B cell (primary cell): ENCODE measurements around the gene BTG3. TPM values are rescaled to one million over a fixed set of nuclear protein-coding genes. Genes with fewer than 3 reads are reported as not detected.

Source experiments
- ATAC-seq: fragments of 200-7000 bp; cut with Tn5 transposase; one replicate; pipeline ENCODE4 v1.10.0; 2021; ENCODE audit warnings: low read depth, mild to moderate bottlenecking, moderate number of reproducible peaks, moderate library complexity
- CTCF ChIA-PET: fragments of 350-600 bp; sonication (Branson Sonifier 250); formaldehyde crosslinking; loops from one replicate; lab custom pipeline; 2021; ENCODE audit warnings: antibody characterized with exemption, inconsistent platforms; lab: Charles Lee
- POLR2A ChIA-PET: fragments of 350-600 bp; sonication (Branson Sonifier 250); formaldehyde crosslinking; loops from one replicate; lab custom pipeline; 2021; ENCODE audit warnings: antibody characterized with exemption; lab: Charles Lee
- DNase-seq: peaks from one replicate; pipeline ENCODE4 v3.0.0; 2013
- H2AFZ ChIP-seq: 2 replicates; pipeline ENCODE4 v1.6.1; 2012; ENCODE audit warnings: mild to moderate bottlenecking, low read depth, low read length; ENCODE audit not compliant: insufficient read depth, poor library complexity, severe bottlenecking
- H3K27ac ChIP-seq, 2 donors: 1 replicate in 1 of 2; 2 replicates in 1 of 2; pipeline ENCODE4 v1.5.1; 2012 to 2013; ENCODE audit warnings: low read length in 2 of 2, mild to moderate bottlenecking in 2 of 2, moderate library complexity in 1 of 2
- H3K27me3 ChIP-seq, 4 experiments: fragments of 200-600 bp in 1 of 4; sonication (generic) in 1 of 4; replicated peaks in 1 of 4; 1 replicate in 2 of 4; 2 replicates in 2 of 4; pipeline versions ENCODE4 v1.6.1 to v1.7.0; 2013 to 2016; ENCODE audit warnings: low read length in 3 of 4, mild to moderate bottlenecking in 2 of 4, mixed read lengths in 1 of 4, moderate library complexity in 1 of 4; ENCODE audit not compliant: insufficient read depth in 4 of 4, control insufficient read depth in 3 of 4; ENCODE audit errors: control extremely low read depth in 1 of 4
- H3K36me3 ChIP-seq, 2 experiments: replicated peaks in 1 of 2; 1 replicate in 1 of 2; 2 replicates in 1 of 2; pipeline versions ENCODE4 v1.6.1 to v1.7.1; 2013; ENCODE audit warnings: low read length in 1 of 2; ENCODE audit not compliant: insufficient read depth in 2 of 2, control insufficient read depth in 1 of 2; ENCODE audit errors: control extremely low read depth in 1 of 2, extremely low read depth in 1 of 2
- H3K4me1 ChIP-seq, 2 donors: fragments of 200-600 bp in 1 of 2; sonication (generic) in 1 of 2; 1 replicate in 1 of 2; 2 replicates in 1 of 2; pipeline versions ENCODE4 v1.5.1 to v1.6.1; 2013 to 2017; ENCODE audit warnings: low read length in 2 of 2; ENCODE audit not compliant: control insufficient read depth in 2 of 2, insufficient read depth in 2 of 2
- H3K4me2 ChIP-seq: replicated peaks from 2 replicates; pipeline ENCODE3; 2012; ENCODE audit warnings: mild to moderate bottlenecking, low read depth, low read length; ENCODE audit not compliant: poor library complexity, severe bottlenecking
- H3K4me3 ChIP-seq, 5 experiments: fragments of 200-600 bp in 1 of 5; sonication (generic) in 1 of 5; 1 replicate in 3 of 5; 2 replicates in 2 of 5; pipeline versions ENCODE4 v1.5.1 to v1.7.0; 2011 to 2016; ENCODE audit warnings: low read length in 4 of 5, mild to moderate bottlenecking in 4 of 5, low read depth in 2 of 5, control low read depth in 1 of 5, moderate library complexity in 1 of 5; ENCODE audit not compliant: insufficient read depth in 1 of 5; ENCODE audit errors: control extremely low read depth in 1 of 5, extremely low read depth in 1 of 5
- H3K79me2 ChIP-seq: fragments of 200-600 bp; sonication (generic); one replicate; pipeline ENCODE4 v1.6.0; 2016; ENCODE audit warnings: low read length; ENCODE audit not compliant: control insufficient read depth, insufficient read depth
- H3K9ac ChIP-seq: fragments of 200-600 bp; sonication (generic); 2 replicates; pipeline ENCODE4 v1.6.1; 2017; ENCODE audit warnings: mild to moderate bottlenecking, low read length, moderate library complexity
- H3K9me3 ChIP-seq, 3 donors: one replicate each; pipeline versions ENCODE4 v1.6.1 to v1.7.1; 2013; ENCODE audit warnings: low read length in 2 of 3; ENCODE audit not compliant: control insufficient read depth in 2 of 3, insufficient read depth in 1 of 3; ENCODE audit errors: control extremely low read depth in 1 of 3
- H4K20me1 ChIP-seq: 2 replicates; pipeline ENCODE4 v1.6.0; 2012; ENCODE audit warnings: mild to moderate bottlenecking, low read length; ENCODE audit not compliant: insufficient read depth, control insufficient read depth, poor library complexity, severe bottlenecking
- H3K27ac Mint-ChIP-seq: one replicate; pipeline ENCODE4 v1.8.0; 2021; ENCODE audit warnings: mixed read lengths
- H3K27me3 Mint-ChIP-seq: one replicate; pipeline ENCODE4 v1.8.0; 2021; ENCODE audit warnings: mixed read lengths
- H3K4me1 Mint-ChIP-seq: one replicate; pipeline ENCODE4 v1.8.0; 2021; ENCODE audit warnings: mixed read lengths
- H3K4me3 Mint-ChIP-seq: one replicate; pipeline ENCODE4 v1.8.0; 2021; ENCODE audit warnings: mixed read lengths
- H3K9me3 Mint-ChIP-seq: one replicate; pipeline ENCODE4 v1.8.0; 2022; ENCODE audit warnings: mixed read lengths; ENCODE audit not compliant: insufficient read depth
- CTCF ChIP-seq: fragments of 200-600 bp; IDR thresholded peaks from one replicate; pipeline ENCODE4 v1.8.0; 2022; ENCODE audit warnings: antibody characterized with exemption, mild to moderate bottlenecking
- EZH2 ChIP-seq: IDR thresholded peaks from 2 replicates; pipeline ENCODE4 v1.6.1; 2012; ENCODE audit warnings: borderline replicate concordance, low read depth, mild to moderate bottlenecking, moderate library complexity, low read length; ENCODE audit not compliant: insufficient read depth, poor library complexity, severe bottlenecking
- WGBS: methylation state at CpG from one replicate; pipeline ENCODE4 v1.1.5; 2013; ENCODE audit warnings: missing lambda C conversion rate; ENCODE audit not compliant: insufficient coverage; 5-methylcytosine and 5-hydroxymethylcytosine counted together
- intact Hi-C: fragments of 100-400 bp; cut with micrococcal nuclease; formaldehyde crosslinking; loops from one replicate; pipeline ENCODE4 v1.10.0; 2022
- polyA plus RNA-seq: library from polyadenylated mRNA; depleted of rRNA; stranded (reverse); fragments of >200 nt; gene quantifications from 2 replicates; pipeline ENCODE4 v1.2.3, GENCODE V29; 2012
- total RNA-seq, 2 donors: library from RNA; stranded (reverse); fragments of 120-200 nt in 1 of 2; gene quantifications; 1 replicate in 1 of 2; 2 replicates in 1 of 2; pipeline versions ENCODE4 v1.2.3 to v1.2.4, GENCODE V29; 2013 to 2022

Gene BTG3
- total and polyA plus RNA-seq, 2 donors (not counting 1 experiment from before 2014, with no cell fraction given) = 11.8 to 14.9 TPM

GRCh38 chr21:17597680-17598079 is 15.0 kb downstream of the BTG3 start:
- peaks cover 5% of the 10 kb centered on the region for H3K79me2 ChIP-seq
- DNase-seq = no peak
- intact Hi-C loops = no loop called here
- no peak overlapping the region for H2AFZ ChIP-seq
- H3K9ac ChIP-seq = no peak overlapping the region
- no peaks in the 10 kb centered on the region for H3K9me3 ChIP-seq
- no peak overlapping the region for H3K4me3 ChIP-seq
- POLR2A ChIA-PET = no interaction called here
- no CpG with 5 or more reads among the region's 1 CpG for WGBS
- no peaks in the 10 kb centered on the region for H3K4me1 ChIP-seq
- Mint-ChIP-seq H3K9me3 (no peaks in the 10 kb centered on the region), H3K27me3 (no peaks in the 10 kb centered on the region), H3K27ac (no peak overlapping the region), H3K4me3 (no peak overlapping the region), H3K4me1 (peaks cover 7% of the 10 kb centered on the region)
- H3K36me3 ChIP-seq = peaks cover 6 to 11% of the 10 kb centered on the region in 2 experiments
- CTCF ChIA-PET = no interaction called here
- TF ChIP-seq EZH2 = no peak
- TF ChIP-seq CTCF = no peak
- no peak overlapping the region for H3K4me2 ChIP-seq
- no peak for ATAC-seq
- no peak overlapping the region for H3K27ac ChIP-seq
- no peaks in the 10 kb centered on the region for H4K20me1 ChIP-seq
- no peaks in the 10 kb centered on the region for H3K27me3 ChIP-seq

GRCh38 chr21:17590430-17590829 is 22.3 kb downstream of the BTG3 start:
- no peak overlapping the region for H3K27ac ChIP-seq
- no peak for ATAC-seq
- intact Hi-C loops = no loop called here
- H3K36me3 ChIP-seq = peaks cover 2% of the 10 kb centered on the region in 2 experiments
- no peaks in the 10 kb centered on the region for H3K27me3 Mint-ChIP-seq
- no peaks in the 10 kb centered on the region for H3K79me2 ChIP-seq
- no peaks in the 10 kb centered on the region for H3K9me3 Mint-ChIP-seq
- ChIA-PET POLR2A (no interaction called here), CTCF (no interaction called here)
- no peaks in the 10 kb centered on the region for H3K4me1 Mint-ChIP-seq
- no peaks in the 10 kb centered on the region for H3K9me3 ChIP-seq
- no peaks in the 10 kb centered on the region for H3K27me3 ChIP-seq
- H3K4me3 Mint-ChIP-seq = no peak overlapping the region
- no peaks in the 10 kb centered on the region for H3K4me1 ChIP-seq
- no peak overlapping the region for H2AFZ ChIP-seq
- 100% methylated on average over 2 of the region's 4 CpGs for WGBS
- DNase-seq = no peak
- no peak overlapping the region for H3K4me2 ChIP-seq
- H3K4me3 ChIP-seq = no peak overlapping the region
- no peak for TF ChIP-seq EZH2
- TF ChIP-seq CTCF = no peak
- no peaks in the 10 kb centered on the region for H4K20me1 ChIP-seq
- no peak overlapping the region for H3K27ac Mint-ChIP-seq
- no peak overlapping the region for H3K9ac ChIP-seq
